Endodermal cell (in vitro differentiated cells): ENCODE measurements around the gene ERBB4. TPM values are rescaled to one million over a fixed set of nuclear protein-coding genes. Genes with fewer than 3 reads are reported as not detected.

ENCODE experiments used
- DNase-seq: peaks from one replicate; pipeline ENCODE4 v3.0.0-alpha.2; 2017
- H3K27ac ChIP-seq: 2 replicates; pipeline ENCODE4 v1.5.1; 2013; ENCODE audit warnings: mild to moderate bottlenecking, low read depth, low read length, moderate library complexity
- H3K27me3 ChIP-seq: 2 replicates; pipeline ENCODE4 v1.6.1; 2013; ENCODE audit warnings: mild to moderate bottlenecking, low read length, moderate library complexity; ENCODE audit not compliant: insufficient read depth, control insufficient read depth, poor library complexity, severe bottlenecking
- H3K36me3 ChIP-seq: 2 replicates; pipeline ENCODE4 v1.7.0; 2013; ENCODE audit warnings: mild to moderate bottlenecking, low read length, moderate library complexity; ENCODE audit not compliant: control insufficient read depth, insufficient read depth
- H3K4me1 ChIP-seq: one replicate; pipeline ENCODE4 v1.7.0; 2013; ENCODE audit warnings: low read length; ENCODE audit not compliant: control insufficient read depth, insufficient read depth
- H3K4me3 ChIP-seq: 2 replicates; pipeline ENCODE4 v1.5.1; 2013; ENCODE audit warnings: mild to moderate bottlenecking, low read length, moderate library complexity
- H3K9ac ChIP-seq: 2 replicates; pipeline ENCODE4 v1.6.1; 2013; ENCODE audit warnings: mild to moderate bottlenecking, low read length, moderate library complexity; ENCODE audit not compliant: poor library complexity, severe bottlenecking; ENCODE audit errors: extremely low read depth
- H3K9me3 ChIP-seq: 2 replicates; pipeline ENCODE4 v1.6.1; 2013; ENCODE audit warnings: mild to moderate bottlenecking, low read length, moderate library complexity; ENCODE audit not compliant: control insufficient read depth
- H3K27ac Mint-ChIP-seq: 2 replicates; pipeline ENCODE4 v1.8.0; 2020; ENCODE audit warnings: mixed read lengths
- H3K27me3 Mint-ChIP-seq: 2 replicates; pipeline ENCODE4 v1.8.0; 2021; ENCODE audit warnings: mild to moderate bottlenecking, mixed read lengths; ENCODE audit not compliant: insufficient read depth
- H3K36me3 Mint-ChIP-seq: 2 replicates; pipeline ENCODE4 v1.8.0; 2020; ENCODE audit warnings: low read depth, mixed read lengths
- H3K4me1 Mint-ChIP-seq: 2 replicates; pipeline ENCODE4 v1.8.0; 2020; ENCODE audit warnings: mixed read lengths
- H3K4me3 Mint-ChIP-seq: 2 replicates; pipeline ENCODE4 v1.8.0; 2020; ENCODE audit warnings: mild to moderate bottlenecking, moderate library complexity, mixed read lengths
- H3K9me3 Mint-ChIP-seq: 2 replicates; pipeline ENCODE4 v1.8.0; 2020; ENCODE audit warnings: mild to moderate bottlenecking, mixed read lengths
- WGBS, 2 experiments: methylation state at CpG; one replicate each; pipeline versions ENCODE4 v1.1.5 to v1.1.7; 2013; ENCODE audit warnings: missing lambda C conversion rate in 2 of 2, mixed read lengths in 1 of 2; ENCODE audit not compliant: insufficient coverage in 1 of 2, insufficient read length in 1 of 2; 5-methylcytosine and 5-hydroxymethylcytosine counted together
- total RNA-seq, 2 donors: library from RNA; stranded (reverse); fragmentation: NEBNext Ultra II Directional in 1 of 2; extraction: Animal tissue kit (Norgen Biotek cat#: 25700) in 1 of 2; gene quantifications; 2 replicates in 1 of 2; 3 replicates in 1 of 2; pipeline ENCODE4 v1.2.1, GENCODE V29; 2021
- TF ChIP-seq, protein P1 (sequence below): fragments of 200-600 bp; sonication (generic); conservative IDR thresholded peaks from 2 replicates; pipeline ENCODE4 v1.5.0; 2021; ENCODE audit warnings: antibody characterized with exemption, mild to moderate bottlenecking

Gene ERBB4
- total RNA-seq, 2 donors from 2014 or later, result 154 to 158 TPM

DNA sequence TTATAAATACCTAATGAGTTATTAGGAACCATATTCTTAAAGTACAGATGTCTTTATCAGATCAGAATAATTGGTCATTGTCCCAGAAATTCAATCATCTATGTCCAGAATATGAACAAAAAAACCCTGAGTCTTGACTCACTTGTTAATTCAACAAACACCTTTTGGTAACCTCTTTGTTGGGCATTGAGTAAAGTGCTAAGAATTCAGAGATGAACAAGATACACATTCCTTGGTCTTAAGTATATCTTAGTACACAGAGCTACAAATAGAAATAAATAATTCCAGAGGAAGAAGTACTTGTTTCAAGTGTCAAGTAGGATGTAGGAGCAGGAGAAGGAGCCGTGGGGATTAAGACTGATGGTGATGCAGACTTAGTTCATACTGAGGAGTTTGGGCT, 1184.1 kb downstream of the ERBB4 start:
- no peaks in the 10 kb centered on the region for H3K9me3 Mint-ChIP-seq
- TF ChIP-seq, protein P1, sequence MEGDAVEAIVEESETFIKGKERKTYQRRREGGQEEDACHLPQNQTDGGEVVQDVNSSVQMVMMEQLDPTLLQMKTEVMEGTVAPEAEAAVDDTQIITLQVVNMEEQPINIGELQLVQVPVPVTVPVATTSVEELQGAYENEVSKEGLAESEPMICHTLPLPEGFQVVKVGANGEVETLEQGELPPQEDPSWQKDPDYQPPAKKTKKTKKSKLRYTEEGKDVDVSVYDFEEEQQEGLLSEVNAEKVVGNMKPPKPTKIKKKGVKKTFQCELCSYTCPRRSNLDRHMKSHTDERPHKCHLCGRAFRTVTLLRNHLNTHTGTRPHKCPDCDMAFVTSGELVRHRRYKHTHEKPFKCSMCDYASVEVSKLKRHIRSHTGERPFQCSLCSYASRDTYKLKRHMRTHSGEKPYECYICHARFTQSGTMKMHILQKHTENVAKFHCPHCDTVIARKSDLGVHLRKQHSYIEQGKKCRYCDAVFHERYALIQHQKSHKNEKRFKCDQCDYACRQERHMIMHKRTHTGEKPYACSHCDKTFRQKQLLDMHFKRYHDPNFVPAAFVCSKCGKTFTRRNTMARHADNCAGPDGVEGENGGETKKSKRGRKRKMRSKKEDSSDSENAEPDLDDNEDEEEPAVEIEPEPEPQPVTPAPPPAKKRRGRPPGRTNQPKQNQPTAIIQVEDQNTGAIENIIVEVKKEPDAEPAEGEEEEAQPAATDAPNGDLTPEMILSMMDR, result no peak
- 80% methylated on average over 1 of the region's 1 CpG; no CpG with 5 or more reads in 1 of the 2 experiments for WGBS, 2 experiments

GRCh38 chr2:211351987-211352386, 1186.6 kb downstream of the ERBB4 start:
- Mint-ChIP-seq H3K4me1 (peaks cover 15% of the 10 kb centered on the region), H3K27me3 (no peaks in the 10 kb centered on the region), H3K9me3 (peaks cover 6% of the 10 kb centered on the region), H3K36me3 (no peaks in the 10 kb centered on the region), H3K27ac (no peak overlapping the region), H3K4me3 (no peak overlapping the region)
- Histone ChIP-seq H3K9ac (no peak overlapping the region), H3K27me3 (peaks cover 11% of the 10 kb centered on the region), H3K9me3 (peaks cover 14% of the 10 kb centered on the region), H3K4me1 (no peaks in the 10 kb centered on the region), H3K36me3 (no peaks in the 10 kb centered on the region), H3K4me3 (no peak overlapping the region), H3K27ac (no peak overlapping the region)
- TF ChIP-seq, protein P1, result no peak
- DNase-seq, result peak; percentile 53
- 87% methylated on average over 3 of the region's 3 CpGs for WGBS, 2 experiments

More for the DNA sequence above, 1184.1 kb downstream of the ERBB4 start:
- Mint-ChIP-seq H3K4me1 (peaks cover 17% of the 10 kb centered on the region), H3K27me3 (no peaks in the 10 kb centered on the region), H3K4me3 (no peak overlapping the region), H3K36me3 (no peaks in the 10 kb centered on the region), H3K27ac (no peak overlapping the region)
- Histone ChIP-seq H3K4me3 (no peak overlapping the region), H3K9ac (no peak overlapping the region), H3K36me3 (no peaks in the 10 kb centered on the region), H3K27me3 (peaks cover 11% of the 10 kb centered on the region), H3K4me1 (peaks cover 2% of the 10 kb centered on the region), H3K27ac (no peak overlapping the region), H3K9me3 (peaks cover 5% of the 10 kb centered on the region)
- no peak for DNase-seq

GRCh38 chr2:211349031-211349430, 1189.6 kb downstream of the ERBB4 start:
- H3K4me1 Mint-ChIP-seq, result peaks cover 19% of the 10 kb centered on the region
- H3K27me3 Mint-ChIP-seq, result no peaks in the 10 kb centered on the region

More at GRCh38 chr2:211349031-211349430, 1189.6 kb downstream of the ERBB4 start:
- no peaks in the 10 kb centered on the region for H3K4me1 ChIP-seq
- WGBS, 2 experiments, result 89 to 93% methylated on average over 1 to 2 of the region's 2 CpGs
- TF ChIP-seq, protein P1, result no peak
- H3K4me3 ChIP-seq, result no peak overlapping the region
- H3K36me3 ChIP-seq, result no peaks in the 10 kb centered on the region
- Mint-ChIP-seq H3K4me3 (no peak overlapping the region), H3K27ac (no peak overlapping the region), H3K36me3 (no peaks in the 10 kb centered on the region), H3K9me3 (peaks cover 6% of the 10 kb centered on the region)
- peaks cover 4% of the 10 kb centered on the region for H3K27me3 ChIP-seq
- no peak for DNase-seq
- peaks cover 22% of the 10 kb centered on the region for H3K9me3 ChIP-seq
- H3K27ac ChIP-seq, result no peak overlapping the region
- H3K9ac ChIP-seq, result no peak overlapping the region
